Fibroblast of the conjunctiva (primary cell): Measurements from ENCODE around the gene TKTL1.
"Not testable (repeated sequence)": the region's sequence is repeated elsewhere in the genome, so short reads cannot be mapped to it uniquely, and the experiment has no call there.

Source experiments
- DNase-seq: peaks from one replicate; pipeline ENCODE4 v3.0.0-alpha.2; 2010; ENCODE audit warnings: low read depth

Gene TKTL1

DNA sequence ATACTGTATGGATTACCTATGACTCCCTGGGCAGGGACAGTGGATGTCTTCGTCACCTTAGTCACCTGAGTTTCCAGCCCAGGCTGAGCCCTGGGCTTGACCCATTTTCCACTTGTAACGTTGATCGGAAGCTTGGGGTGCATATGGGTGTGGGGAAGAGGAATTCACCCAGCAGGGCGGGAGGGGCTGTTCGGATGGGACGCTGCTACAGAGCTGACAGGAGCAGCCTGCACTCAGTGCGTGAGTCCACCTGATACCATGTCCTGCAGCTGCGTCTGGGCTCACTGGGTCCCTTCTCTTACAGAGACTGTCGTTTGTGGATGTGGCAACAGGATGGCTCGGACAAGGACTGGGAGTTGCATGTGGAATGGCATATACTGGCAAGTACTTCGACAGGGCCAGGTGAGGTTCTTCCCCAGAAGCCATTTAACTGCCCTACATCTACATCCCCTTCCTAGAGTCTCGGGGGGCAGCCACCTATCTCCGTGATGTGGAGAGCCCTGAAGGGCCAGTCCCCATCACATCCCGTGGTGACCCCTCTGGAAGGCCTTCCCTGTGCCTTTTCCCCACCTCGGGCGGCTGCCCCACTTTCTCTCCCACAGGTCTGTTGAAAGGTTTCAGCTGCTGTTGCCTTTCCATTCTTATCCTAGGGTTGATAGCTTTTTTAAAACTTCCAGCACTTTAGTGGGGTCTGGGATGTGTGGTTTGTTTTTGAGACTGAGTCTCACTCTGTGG, 13.6 kb downstream of the TKTL1 start:
- no peak for DNase-seq

DNA sequence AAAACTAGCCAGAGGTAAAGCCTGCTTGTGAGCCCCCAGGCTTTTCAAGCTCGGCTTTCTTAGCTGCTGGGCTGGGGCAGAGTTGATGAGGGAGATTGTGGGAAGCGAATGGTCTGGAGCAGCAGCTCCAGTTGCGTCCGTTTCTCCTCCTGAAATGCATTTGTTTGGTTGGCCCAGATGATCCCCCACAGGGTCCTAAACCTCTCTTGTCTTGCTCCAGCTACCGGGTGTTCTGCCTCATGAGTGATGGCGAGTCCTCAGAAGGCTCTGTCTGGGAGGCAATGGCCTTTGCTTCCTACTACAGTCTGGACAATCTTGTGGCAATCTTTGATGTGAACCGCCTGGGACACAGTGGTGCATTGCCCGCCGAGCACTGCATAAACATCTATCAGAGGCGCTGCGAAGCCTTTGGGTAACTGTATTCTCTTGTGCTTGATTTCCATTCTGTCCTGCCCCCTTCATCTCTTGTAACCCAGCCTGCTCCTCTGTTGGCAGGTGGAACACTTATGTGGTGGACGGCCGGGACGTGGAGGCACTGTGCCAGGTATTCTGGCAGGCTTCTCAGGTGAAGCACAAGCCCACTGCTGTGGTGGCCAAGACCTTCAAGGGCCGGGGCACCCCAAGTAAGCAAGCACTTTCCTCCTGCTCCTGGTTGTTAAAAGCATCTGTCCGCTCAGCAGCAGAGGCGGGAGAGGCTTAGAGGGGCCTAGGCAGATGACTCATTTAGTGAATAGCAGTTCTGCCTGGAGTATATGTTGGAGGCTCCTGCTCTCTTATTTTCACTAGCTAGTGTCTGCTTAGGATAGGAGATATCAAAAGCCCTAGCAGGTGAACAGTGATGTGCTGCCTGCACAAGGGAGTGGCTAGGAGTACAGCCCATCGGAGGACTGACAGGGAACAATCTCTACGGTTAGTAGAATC, 15.3 kb downstream of the TKTL1 start:
- DNase-seq, result no peak

DNA sequence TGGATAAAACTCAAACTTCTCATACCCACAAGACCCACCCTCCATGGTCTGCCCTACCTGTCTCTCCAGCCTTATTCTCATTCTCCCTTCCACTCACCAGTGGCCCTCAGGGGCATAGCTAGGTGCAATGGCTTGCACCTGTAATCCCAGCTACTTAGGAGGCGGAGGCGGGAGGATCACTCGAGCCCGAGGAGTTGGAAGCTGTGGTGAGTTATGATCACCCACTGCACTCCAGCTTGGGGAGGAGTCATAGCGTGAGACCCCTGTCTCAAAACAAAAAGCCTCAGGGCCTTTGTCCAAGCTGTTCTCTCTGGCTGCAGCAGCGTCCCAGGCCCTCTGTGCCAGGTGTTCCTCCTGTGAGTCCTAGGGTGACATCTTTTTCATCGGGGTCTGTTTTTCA, 16.5 kb downstream of the TKTL1 start:
- no peak for DNase-seq

DNA sequence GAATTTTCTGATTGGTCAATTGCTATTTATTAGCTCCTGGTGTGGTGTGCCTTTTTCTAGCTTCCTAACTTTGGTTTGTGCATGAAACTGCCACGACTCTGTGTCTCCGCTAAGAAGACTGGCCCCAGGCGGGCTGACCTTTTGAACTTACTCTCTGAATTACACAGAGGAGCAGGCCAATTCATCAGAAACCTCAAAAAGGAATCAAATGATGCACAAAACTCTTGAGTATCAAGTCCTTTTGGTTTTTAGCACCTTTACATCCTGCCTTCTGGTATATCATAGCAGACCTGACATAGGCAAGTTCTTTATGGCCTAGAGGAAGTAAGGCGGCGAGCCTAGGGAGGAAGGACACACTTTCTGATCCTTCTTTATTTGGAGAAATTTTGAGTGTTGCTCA, 17.6 kb downstream of the TKTL1 start:
- no peak for DNase-seq

DNA sequence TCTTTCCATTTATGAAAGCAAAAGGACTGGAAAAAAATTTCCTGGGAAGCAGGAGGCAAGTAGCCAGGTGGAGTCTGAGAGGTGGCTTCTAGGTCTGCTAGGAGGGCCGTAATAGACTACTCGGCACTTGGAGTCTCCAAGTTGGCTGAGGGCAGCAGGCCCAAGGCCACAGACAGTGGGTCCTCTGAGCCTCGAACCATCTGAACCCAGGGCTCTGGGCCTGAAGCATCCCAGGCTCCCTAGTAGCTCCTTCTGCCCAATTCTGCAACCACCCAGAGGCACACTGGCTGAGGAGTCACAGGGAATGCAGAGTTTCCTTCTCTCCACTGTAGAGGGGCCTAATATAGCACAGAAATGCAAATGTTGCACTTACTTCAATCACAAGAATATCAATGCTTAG, 19.8 kb downstream of the TKTL1 start:
- DNase-seq, result no peak

DNA sequence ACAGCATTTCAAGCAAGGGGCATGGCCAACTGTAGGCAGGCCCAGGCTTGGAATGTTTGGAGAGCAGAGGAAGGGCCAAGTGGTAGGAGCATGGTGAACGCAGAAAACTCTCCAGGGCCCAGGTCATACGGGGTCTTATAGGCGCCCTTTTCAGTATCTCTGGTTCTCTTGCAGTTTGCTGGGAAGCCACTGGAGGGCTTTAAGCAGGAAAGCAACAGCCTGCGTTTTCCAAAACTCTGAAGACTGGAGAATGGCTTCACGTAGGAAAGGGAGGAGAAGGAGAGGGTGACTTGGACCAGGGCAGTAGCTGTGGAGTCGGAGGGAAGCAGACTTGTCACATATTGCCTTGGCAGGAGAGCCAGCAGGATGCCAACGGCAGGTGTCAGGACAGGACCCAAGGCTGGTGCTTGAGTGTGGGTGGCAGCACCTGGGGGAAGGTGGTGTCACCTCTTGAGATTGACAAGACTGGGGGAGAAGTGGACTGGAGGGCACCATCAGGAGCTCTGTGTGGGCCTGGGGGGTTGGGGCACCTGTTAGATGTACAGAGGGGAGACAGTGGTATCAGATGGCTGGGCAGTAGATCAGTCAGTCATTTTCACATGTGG, 21.9 kb downstream of the TKTL1 start:
- DNase-seq, result no peak

DNA sequence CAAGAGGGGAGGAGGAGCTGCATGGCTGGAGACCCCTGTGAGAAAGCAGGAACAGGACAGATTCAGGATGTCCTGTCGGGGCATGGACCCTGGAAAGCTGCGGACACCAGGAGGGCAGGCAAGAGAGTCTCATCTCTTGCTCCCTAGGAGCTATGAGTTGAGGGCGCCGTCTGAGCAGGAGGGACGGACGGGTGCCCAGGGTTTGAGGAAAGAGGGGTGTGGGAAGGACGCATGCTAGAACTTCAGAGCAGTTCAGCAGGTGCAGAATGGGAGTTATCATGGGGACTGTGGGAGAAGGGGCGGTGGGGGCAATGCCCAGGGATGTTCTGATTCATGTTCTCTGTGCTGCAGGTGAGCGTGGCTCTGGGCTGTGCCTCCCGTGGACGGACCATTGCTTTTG, 24.8 kb downstream of the TKTL1 start:
- no peak for DNase-seq

DNA sequence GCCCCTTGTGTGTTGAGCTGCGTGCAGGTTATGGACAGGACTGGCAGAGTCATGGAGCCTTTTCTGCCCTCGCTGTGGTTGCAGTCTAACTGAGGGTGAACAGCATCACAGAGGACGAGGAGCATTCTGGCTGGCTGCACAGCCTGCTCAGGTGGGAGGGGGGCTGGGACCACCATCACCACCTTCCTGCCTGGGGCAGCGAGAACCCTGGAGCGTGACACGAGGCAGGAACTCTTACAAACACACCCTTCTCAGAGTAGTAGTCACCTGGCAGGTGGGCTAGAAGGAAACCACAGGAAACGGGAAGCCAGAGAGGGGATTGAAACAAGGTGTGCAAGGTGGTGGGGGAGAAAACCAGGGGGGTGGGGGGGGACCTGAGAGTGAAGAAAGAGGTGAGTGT, 25.6 kb downstream of the TKTL1 start:
- no peak for DNase-seq

DNA sequence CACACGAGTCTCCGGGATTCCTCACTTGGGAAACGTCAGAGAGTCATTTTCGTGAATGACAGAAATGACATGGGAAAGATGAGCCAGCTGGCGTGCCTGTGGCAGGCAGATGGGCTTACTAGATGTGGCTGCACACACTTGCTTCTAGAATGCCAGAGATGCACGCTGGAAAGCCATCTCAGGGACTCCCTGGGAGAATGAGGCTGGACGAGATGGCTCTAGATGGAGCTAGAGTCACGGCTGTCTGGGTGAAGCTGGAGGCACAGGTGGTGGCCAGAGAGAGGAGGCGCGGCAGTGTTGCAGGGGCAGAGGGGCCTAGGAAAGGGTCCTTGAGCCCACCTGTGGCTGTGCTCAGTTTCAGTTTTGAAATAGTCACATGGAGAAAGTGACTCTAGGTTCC, 26.0 kb downstream of the TKTL1 start:
- DNase-seq, result no peak

DNA sequence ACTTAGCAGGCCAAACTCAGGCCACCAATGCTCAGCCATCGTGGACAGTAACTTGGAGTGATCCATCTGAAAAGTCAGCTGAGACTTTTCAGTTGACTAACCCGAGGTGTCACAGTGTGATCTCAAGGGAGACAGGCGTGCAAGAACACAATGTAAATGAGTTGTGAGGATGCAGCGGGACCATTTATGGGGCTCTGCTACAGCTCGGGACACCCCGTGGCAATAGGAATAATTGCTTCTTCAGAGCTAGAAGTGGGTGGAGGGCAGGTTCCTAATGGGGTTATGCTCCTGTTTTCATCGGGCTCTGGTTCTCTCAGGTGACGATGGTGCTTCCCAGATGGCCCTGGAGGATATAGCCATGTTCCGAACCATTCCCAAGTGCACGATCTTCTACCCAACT, 27.3 kb downstream of the TKTL1 start:
- DNase-seq, result no peak

DNA sequence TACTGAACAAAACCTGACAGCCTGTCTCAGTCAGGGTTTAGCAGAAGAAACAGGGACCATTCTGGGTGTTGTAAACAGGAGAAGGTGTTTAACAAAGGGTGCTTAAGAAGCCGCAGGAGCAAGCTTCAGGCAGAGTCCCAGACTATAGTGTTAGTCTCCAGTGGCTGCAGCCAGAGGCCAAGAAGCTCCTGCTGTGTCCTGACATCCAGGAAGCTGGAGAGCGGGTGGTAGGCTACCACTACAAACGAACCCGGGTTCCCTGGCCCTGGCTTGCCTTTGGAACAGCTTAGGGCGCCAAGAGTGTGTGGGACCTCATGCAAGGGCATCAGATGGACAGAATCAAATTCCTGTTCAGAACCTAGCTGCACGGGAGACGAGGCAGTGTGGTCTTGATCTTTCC, 27.9 kb downstream of the TKTL1 start:
- no peak for DNase-seq

DNA sequence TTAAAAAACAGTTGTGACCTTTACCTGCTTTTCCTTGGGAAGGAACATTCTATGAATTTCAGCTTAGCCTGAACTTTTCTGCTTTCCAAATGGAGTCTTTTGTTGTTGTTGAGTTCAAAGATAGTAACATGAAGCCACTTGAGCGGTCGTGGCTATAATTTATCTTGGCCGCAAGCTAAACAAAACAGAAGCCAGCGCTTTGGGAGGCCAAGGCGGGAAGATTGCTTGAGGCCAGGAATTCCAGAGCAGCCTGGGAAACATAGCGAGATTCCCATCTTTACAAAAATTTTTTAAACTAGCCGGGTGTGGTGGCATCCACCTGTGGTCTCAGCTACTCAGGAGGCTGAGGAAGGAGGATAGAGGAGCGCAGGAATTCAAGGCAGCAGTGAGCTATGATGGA, 29.9 kb downstream of the TKTL1 start:
- DNase-seq, result no peak

DNA sequence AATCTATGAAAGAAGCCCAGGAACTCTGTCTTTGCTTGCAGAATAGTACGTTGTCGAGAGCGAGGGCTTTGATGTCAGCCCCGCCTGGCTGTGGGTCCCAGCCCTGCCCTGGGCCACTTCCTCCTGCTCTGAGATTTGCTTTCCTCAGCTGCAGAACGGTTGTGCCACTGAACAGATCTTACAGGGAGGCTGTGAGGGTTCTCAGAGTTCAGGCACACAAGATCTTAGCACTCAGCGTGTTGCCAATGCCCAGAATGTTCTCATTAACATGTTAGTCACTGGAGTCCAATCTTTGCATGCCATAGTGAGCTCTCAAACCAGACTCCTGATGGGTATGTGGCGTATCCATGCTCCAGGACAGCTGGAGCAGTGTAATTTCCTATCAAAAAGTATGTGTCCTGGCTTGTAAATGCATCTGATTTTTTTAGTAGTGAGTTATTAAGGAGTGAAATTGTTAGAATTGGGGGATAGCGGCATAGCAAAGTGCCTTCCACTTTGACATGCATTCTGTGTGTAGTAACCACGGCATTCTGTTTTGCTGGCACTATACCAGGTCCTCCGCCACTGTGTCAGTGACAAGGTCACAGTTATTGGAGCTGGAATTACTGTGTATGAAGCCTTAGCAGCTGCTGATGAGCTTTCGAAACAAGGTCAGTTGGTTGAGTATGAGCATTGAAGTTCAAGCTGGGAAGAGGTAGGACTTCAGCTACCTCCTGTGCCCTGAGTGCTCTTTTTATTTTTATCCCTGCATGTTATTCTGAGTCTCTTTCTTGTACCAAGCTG, 31.6 kb downstream of the TKTL1 start:
- DNase-seq, result no peak

DNA sequence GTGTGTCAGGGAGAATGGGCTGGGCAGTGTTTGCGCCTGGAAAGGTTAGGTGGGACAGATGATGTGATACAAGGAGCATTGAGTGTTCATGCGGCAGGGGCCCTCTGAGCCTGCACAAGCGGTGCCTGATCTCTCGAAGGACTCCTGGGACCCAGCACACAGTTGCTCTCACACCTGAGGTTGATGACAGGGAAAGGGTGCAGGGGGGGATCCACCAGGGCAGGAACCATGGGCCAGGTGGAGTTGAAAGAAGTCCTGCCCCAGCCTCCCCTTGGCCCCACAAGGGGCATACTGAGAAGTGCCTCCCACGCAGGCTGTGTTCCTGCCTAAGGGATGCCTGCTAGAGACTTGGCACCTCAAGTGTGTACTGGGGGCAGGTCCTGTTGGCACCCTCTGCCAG, 33.1 kb downstream of the TKTL1 start:
- DNase-seq, result no peak

DNA sequence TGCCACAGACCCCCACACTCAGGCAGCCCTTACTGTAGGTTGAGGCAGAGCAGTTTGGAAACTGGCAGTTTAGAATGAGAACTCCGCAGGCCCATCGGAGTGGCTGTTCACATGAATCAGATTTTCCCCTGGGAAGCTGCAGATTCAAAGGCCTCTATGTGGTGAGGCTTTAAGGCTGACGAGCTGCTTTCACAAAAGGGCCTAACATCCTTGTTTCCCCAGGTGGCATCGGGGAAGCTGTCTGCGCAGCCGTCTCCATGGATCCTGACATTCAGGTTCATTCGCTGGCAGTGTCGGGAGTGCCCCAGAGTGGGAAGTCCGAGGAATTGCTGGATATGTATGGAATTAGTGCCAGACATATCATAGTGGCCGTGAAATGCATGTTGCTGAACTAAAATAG, 33.7 kb downstream of the TKTL1 start:
- DNase-seq, result no peak

DNA sequence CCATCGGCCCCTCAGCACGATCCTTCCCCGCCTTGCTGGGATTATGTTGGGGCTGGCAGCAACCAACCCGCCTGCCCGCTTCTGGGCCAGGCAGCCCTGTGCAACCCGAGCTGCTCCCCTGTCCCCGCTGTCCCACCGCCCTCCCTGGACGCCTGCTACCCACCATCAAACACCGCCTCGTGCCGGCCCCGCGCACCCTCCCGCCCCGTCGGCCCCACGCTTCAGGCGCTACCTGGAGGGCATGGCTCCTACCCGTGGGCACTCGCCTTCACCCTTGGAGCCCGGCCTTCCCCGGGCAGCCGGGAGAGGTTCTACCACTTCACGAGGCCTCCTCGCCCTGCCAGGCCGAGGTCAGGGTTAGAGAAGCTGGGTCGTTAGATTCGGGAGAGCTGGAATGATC, 37.0 kb downstream of the TKTL1 start:
- no peak for DNase-seq

DNA sequence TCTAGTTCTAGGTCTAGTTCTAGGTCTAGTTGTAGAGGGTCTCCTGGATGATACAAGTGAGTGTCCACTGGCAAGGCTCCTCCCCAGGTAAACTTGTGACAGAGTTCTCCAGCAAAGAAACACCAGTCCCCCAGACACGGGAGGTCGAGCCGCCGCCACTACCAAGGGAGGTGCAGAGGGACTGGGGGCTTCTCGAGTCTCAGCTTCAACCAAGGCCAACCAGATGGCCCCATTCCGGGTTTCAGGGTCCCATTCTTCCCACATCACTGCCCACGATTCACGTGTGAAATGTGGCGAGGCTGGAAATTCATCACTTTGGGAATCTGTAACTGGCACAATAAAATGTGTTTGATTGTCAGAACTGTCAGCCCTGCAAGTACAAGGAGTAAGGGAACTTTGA, 37.5 kb downstream of the TKTL1 start:
- DNase-seq, result no peak

DNA sequence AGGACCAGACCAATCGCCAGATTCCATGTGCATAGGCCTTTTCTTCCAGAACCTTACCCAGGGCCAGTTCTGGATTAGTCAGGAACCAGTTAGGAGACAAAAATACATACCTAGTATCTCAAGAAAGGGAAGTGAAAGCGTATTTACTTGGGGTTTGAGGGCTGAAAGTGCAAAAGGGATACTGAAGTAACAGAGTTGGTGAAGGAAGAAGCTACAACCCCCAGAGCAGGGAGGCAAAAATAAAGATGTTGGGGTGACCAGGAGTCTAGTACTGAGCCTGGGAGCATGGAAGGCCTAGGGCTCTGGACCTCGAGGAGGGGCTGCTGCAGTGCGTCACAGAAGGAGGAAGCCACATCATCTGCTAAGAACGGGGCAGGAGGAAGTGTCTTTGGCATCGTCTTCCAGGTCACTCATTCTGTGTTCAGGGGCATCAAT, 38.3 kb downstream of the TKTL1 start:
- no peak for DNase-seq

DNA sequence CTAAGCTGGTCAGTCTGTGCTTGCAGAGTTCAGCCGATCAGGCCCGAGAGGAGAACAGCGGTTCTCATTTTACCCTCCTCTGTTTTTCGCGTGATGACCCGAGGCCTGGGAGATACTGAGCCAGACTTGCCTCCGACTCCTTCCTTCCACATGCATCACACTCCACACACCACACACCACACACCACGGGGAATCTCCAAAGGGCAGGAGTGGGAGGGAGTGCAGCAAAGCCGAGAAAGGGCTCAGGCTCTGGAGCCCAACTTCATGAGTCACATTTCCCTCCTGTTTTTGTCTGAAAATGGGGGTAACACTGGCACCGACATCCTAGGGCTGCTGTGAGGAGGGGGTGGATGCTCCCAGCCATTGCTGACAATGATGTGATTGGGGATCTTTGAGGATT, 38.9 kb downstream of the TKTL1 start:
- no peak for DNase-seq

DNA sequence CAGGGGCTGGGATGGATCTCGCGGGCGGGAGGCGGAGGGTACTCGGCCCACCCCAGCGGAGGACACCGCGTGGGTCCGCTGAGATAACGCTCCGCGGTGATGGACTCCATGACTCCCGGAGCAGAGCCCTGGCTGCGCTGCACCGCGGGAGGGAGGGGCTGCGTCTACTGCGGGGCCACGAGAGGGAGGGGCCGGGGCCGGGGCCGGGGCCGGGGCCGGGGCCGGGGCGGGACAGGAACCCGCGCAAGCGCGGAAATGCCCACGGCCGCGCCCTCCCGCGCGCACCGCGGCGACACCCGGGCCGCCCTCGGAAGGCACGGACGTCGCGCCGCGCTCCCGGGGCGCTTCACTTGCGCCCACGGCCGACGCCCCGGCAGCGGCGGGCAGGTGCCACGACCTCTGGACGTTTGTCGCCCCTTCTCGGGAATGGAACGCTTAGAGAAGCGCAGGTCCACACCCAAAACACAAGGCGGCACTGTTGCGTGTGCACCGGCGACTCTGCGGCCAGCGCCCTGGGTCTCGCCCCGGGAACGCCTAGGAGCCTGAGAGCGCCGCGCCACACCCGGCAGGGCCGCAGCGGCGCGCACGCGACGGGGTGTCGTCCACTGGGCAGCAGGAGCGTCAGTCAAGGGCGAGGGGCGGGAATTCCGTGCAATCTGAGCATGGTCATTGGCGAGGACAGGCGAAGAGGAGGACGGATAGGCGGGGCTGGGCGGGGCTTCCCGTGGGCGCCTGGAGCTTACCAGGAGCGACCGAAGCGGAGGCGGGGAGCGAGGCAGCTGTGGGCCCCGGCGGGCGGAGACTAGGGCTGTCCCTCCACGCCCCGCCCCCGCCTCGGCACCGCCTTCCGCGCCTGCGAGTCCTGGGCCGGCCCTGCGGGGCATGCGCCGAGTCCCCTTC, 46.1 kb downstream of the TKTL1 start:
- DNase-seq, result not testable (repeated sequence)

DNA sequence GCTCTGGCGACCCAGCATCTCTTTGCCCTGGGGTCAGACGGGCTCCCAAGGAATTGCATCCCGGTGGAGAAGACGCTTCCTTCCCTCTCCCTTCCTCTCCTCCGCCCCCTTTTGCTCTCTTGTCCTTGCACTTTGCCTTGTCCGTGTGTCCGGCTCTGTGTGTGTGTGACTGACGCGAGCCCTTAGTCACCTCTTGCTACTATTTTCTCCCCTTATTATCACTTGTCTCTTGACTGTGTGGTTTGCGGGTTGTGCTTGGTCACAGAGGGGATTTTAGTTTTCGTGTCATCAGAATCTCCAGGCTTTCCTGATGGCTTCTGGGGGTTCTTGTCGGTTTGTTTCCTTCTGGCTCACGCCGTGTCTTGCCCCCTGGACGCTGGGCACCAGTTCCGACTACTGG, 47.5 kb downstream of the TKTL1 start:
- not testable (repeated sequence) for DNase-seq
